HG03460 (cell line): Measurements from ENCODE around the gene OCEL1.
A peak's percentile ranks its signal among the peaks of the same experiment; 100 is the strongest.
"Not testable (repeated sequence)": the region's sequence is repeated elsewhere in the genome, so short reads cannot be mapped to it uniquely, and the experiment has no call there.

Source experiments
- ATAC-seq: cut with Tn5 transposase; IDR thresholded peaks from one replicate; pipeline ENCODE4 v1.9.1; 2021; ENCODE audit not compliant: unreplicated experiment

OCEL1 gene, protein sequence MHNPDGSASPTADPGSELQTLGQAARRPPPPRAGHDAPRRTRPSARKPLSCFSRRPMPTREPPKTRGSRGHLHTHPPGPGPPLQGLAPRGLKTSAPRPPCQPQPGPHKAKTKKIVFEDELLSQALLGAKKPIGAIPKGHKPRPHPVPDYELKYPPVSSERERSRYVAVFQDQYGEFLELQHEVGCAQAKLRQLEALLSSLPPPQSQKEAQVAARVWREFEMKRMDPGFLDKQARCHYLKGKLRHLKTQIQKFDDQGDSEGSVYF

DNA sequence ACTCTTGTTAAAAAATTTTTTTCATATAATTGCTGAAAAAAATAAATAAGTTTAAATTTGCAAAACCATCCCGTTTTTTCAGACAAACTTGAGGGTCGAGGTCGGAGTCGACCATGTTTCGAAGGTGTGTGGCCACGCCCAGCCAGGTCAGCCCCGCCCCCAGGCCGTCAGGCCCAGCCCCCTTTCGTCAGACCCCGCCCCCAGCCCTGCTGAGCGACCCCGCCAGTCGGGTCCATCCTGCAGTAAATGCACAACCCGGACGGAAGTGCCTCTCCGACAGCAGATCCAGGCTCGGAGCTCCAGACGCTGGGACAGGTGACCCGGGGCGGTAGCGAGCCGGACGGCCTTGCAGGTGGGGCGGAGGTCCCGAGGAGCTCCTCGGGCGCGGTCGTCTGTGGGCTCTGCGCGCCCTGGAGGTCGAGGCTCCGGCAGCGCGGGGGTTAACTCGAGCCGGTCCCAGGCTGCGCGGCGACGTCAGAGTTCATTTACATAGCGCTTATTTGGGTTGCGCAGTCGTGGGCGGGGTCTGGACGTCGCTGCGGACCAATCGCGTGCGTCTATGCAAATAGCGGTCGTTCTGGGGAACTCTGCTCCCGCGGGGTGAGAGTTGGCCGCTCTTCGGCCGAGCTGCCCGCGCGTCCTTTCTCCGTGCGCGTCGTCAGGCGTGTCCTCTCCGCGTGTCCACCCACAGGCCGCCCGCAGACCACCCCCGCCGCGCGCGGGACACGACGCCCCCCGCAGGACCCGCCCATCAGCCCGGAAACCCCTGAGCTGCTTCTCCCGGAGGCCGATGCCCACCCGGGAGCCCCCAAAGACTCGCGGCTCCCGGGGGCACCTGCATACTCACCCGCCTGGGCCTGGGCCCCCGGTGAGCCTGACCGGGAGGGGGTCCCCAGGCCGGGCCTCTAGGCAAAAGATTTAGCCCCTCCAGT, at the start of gene OCEL1:
Gene OCEL1, plus strand, starts transcription at position 225 of the 932 bp plus-strand sequence. Its CDS starts 22 bp downstream, at position 247.
- peak; percentile 87 for ATAC-seq

DNA sequence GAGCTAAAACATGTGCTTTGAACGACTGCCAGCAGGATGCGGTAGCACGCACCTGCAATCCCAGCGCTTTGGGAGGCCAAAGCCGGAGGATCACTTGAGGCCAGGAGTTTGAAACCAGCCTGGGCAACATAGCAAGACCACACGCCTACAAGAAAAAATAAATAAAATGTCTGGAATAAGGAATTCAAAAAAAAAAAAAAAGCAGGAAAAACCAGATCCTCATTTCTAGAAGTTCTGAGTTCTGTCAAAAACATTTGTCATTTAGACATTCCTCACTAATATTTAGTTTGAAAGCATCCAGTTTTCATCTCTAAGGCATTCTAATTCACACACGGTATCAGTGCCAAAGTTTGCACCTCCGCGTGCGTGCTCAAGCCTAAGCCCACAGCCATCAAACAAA, 47.7 kb upstream of the OCEL1 start:
- ATAC-seq = no peak

DNA sequence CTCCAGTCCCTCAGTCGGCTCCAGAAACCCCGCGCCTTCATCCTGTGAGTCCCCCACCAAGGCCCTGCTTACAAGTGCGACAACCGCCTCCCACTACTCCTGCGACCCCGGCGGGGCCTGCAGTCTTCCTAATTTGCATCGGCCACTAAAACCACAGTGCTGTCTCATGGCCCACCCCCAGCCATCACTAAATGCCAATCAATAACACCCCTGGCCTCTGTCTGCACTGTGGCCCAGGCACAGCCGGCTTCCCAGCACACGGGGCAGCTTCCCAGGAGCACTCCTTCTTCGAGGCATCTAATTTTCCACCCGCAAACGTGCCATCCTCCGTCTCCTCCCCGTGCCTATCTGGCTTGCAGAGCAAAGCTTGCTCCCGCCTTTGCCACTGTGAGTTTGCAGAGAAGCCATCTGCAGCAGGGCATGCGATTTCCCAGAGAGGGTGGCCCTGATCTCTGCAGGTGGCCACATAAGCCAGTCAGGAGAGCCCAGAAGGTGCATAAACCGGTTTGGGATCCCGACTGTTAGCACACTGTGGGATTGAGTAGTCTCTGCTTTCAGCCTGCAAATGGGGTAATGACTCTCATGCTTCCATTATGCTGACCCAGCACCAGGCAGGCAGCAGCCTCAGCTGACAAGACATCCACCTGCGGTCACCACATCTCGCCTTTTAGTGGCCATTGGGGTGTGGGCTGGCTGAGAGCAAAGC, 44.9 kb upstream of the OCEL1 start:
- no peak for ATAC-seq

DNA sequence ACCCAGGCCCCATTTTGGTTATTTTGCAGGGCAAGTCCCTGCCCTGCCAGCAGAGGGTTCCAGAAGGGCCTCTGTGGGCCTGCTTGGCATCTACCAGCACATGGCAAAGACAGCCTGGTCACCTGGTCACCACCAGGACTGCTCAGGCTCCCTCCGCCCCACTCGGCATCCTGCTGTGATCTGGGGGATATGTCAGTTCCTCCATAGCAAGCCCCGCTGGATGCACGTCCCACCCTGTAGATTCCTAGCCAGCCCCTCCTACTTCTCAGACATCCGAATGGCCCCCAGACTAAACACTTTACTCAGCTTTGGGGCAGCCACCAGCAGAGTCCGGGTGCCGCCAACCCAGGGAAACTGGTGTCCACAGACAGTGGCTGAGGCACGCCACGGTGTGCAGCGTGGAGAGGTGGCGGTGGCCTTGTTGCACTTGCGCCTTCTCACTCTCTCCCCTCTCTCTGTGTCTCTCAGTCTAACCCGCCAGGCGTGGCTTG, 42.7 kb upstream of the OCEL1 start:
- no peak for ATAC-seq

DNA sequence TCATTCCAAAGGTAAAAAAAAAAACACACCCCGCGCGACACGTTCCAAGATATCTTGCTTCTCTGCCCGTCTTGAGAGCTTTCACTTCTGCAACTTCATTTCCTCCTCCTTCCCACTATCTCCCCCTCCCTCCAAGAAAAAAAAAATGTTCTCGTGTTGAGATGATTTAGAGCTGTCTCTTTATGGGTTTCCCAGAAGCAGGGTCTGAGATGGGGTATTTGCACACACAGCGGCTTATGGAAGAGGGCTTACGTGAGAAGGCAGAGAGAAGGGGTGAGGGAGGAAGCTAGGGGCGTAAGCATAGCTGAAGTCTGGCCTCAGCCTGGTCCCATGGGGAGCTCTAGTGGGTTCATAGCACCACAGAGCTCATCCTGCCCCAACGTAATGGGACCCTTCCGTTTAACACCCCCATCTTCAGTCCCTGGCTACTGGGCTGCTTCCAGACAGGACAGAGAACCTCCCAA, 42.1 kb upstream of the OCEL1 start:
- ATAC-seq = peak; percentile 57

DNA sequence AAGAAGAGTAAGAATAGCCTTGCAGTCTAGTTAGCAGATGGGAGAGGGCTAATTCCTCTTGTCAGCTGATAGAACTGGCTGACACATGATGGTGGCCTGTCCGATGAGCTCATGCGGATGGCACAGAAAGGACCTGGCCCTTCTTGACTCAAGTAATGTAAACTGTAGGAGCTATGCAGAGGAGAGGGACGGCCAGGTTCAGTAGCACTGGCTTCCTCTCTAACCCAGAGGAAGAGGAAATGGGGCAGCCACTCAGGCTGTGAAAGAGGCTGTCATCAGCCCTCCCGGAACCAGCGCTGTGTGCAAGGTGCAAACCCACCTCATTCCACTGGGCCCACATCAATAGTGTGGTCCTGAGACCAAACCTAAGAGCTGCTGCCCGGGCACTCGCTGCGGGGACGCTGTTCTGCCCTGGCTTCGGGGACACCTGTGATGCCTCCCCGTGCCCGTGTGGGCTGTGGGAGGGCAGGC, 41.6 kb upstream of the OCEL1 start:
- ATAC-seq = peak; percentile 37

DNA sequence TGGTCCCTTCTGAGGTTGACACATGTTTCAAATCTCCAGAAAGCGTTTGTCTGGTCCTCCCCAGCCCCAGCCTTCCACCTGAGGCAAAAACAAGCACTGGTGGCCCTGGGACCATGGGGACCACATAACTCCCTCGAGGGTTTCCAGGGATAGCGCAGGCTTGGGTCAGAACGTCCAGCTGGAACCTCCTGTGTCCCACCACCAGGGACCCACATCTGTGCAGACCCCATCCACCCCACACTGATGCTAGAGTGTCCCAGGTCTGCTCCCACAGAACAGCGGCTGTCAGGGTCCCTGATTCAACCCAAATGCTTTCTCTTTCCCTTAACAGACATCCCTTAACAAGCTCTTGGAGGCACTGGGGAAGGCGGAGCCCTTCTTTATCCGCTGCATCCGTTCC, 40.4 kb upstream of the OCEL1 start:
- no peak for ATAC-seq

DNA sequence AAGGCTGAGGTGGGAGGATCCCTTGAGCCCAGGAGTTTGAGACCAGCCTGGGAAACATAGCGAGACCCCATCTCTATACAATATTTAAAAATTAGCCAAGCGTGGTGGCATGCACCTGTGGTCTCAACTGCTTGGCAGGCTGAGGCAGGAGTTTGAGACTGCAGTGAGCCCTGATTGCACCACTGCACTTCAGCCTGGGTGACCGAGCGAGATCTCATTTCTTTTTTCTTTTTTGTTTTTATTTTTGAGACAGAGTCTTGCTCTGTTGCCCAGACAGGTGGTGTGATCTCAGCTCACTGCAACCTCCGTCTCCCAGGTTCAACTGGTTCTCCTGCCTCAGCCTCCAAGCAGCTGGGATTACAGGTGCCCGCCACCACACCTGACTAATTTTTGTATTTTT, 34.3 kb upstream of the OCEL1 start:
- not testable (repeated sequence) for ATAC-seq

DNA sequence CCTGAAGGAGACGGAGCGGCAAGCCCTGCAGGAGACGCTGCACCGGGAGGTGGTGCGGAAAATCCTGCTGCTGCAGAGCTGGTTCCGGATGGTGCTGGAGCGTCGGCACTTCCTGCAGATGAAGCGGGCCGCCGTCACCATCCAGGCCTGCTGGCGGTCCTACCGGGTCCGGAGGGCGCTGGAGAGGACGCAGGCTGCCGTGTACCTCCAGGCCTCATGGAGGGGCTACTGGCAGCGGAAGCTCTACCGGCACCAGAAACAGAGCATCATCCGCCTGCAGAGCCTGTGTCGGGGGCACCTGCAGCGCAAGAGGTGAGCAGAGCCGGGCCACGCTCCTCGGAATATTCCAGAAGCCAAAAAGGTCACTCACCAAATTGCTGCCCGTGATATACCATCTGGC, 33.3 kb upstream of the OCEL1 start:
- ATAC-seq = no peak

DNA sequence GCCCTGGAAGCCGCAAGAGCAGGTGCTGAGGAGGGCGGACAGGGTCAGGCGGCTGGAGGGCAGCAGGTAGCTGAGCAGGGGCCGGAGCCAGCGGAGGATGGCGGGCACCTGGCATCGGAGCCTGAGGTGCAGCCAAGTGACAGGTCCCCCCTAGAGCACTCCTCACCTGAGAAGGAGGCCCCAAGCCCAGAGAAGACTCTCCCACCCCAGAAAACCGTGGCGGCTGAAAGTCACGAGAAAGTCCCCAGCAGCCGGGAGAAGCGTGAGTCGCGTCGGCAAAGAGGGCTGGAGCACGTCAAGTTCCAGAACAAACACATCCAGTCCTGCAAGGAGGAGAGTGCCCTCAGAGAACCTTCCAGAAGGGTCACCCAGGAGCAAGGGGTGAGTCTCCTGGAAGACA, 31.4 kb upstream of the OCEL1 start:
- ATAC-seq = no peak

DNA sequence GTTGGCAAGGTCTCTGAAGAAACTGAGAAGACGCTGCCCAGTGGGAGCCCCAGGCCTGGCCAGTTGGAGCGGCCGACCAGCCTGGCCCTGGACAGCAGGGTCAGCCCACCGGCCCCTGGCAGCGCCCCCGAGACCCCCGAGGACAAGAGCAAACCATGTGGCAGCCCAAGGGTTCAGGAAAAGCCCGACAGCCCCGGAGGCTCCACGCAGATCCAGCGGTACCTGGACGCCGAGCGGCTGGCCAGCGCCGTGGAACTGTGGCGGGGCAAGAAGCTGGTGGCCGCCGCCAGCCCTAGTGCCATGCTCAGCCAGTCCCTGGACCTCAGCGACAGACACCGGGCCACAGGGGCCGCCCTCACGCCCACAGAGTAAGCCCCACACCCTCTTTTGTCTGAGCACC, 30.9 kb upstream of the OCEL1 start:
- ATAC-seq = no peak

DNA sequence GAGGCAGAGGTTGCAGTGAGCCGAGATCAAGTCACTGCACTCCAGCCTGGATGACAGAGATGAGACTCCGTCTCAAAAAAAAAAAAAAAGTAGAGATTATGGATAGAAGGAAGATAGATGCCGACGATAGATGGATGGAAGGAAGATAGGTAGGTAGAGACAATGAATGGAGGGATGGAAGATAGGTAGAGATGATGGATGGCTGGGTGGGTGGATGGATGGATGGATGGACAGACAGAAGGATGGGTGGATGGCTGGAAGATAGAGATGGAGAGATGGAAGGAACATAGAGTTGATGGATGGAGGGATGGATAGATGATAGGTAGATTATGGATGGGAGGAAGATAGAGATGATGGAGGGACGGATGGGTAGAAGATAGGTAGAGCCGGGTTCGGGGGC, 29.4 kb upstream of the OCEL1 start:
- no peak for ATAC-seq

DNA sequence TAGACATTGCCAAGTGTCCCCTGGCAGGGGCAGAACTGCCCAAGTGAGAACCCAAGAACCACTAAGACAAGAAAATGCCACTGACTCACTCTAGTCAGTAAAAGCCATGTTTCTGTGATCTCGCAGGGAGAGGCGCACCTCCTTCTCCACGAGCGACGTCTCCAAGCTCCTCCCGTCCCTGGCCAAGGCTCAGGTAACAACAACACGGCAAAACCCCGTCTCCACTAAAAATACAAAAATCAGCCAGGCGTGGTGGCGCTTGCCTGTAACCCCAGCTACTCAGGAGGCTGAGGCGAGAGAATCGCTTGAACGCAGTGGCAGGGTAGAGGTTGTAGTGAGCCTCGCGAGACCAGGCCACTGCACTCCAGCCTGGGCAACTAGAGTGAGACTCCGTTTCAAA, 28.4 kb upstream of the OCEL1 start:
- ATAC-seq = no peak

DNA sequence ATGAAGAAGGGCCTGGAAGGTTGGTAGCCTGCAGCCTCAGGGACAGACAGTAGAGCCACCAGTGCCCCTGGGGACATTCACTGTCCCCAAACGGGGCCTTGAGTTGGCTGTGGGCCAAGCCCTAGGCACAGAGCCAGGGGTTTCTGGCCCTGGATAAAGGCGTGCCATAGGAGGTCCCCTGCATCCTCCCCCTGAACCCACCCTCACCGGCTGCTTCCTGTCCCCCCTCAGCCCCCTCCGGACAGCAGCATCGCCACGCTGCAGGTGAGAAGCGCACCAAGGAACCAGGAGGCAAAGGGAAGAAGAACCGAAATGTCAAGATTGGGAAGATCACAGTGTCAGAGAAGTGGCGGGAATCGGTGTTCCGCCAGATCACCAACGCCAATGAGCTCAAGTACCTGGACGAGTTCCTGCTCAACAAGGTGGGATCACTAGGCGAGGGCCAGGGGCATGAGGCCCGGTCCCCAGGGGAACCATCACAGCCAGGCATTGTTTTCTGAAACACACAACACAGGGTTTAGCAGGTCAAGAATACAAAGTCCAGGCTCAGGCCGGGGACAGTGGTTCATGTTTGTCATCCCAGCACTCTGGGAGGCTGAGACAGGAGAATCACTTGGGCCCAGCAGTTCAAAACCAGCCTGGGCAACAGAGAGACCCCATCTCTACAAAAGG, 25.5 kb upstream of the OCEL1 start:
- ATAC-seq = no peak

DNA sequence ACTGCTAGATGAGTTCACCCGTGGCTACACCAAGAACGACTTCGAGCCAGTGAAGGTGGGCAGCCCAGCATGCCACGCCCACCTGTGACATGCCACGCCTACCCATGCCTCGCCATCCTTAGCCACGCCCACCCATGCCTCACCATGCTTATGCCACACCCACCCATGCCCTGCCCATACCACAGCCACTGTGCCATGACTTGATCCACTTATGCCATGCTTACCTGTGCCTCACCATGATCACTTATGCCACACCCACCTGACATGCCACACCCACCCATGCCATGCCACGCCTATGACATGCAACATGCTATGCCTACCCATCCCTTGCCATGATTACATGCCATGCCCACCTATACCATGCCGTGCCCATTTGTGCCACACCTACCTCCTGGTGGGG, 23.8 kb upstream of the OCEL1 start:
- no peak for ATAC-seq

DNA sequence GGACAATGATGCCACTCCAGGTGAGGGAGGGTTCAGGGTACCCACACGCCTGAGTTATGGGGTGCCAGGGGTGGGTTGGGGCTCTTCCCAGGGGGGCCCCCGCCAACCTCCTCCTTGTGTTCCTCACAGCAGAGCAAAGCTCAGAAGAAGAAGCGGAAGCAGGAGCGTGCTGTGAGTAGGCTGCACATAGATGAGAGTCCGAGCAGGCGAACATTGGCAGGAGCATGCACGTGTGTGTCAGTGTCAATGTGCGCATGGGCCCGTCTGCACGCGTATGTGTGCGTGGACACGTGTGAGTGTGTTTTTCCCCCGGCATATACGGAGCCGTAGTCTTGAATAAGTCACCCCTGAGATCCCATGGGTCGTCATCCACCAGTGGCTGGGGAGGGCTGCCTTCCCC, 23.3 kb upstream of the OCEL1 start:
- ATAC-seq = no peak

DNA sequence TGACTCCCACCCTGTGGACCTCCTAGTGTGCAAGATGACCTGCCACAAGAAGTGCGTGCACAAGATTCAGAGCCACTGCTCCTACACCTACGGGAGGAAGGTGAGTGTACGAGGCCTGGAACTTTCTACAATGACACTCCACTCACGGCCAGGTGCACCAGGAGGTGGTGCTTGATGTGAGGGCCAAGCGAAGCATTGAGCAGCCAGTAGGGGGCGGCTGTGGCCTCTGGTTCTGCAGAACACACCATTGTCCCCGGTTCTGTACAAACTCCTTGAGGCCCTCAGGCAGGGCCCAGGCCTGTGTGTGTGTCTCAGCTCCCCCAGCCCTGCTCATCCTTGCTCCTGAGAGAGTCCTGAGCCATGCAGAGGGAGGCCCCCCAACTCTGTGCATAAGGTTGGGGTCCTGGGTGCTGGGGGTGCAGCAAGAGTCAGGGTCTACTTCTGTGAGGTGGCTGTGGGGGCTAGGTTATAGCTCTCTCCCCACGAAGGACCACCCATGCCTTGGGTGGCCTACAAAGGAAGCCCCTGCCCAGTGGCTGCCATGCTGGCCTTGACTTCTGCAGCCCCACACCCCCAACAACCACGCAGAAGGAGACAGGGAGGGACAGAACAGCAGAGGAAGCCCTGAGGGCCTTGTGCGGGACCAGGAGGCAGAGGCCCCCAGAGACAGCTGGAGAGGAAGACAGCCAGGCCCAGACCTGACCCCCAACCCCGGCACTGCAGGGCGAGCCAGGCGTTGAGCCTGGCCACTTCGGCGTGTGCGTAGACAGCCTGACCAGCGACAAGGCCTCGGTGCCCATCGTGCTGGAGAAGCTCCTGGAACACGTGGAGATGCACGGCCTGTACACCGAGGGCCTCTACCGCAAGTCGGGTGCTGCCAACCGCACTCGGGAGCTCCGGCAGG, 20.5 kb upstream of the OCEL1 start:
- no peak for ATAC-seq

DNA sequence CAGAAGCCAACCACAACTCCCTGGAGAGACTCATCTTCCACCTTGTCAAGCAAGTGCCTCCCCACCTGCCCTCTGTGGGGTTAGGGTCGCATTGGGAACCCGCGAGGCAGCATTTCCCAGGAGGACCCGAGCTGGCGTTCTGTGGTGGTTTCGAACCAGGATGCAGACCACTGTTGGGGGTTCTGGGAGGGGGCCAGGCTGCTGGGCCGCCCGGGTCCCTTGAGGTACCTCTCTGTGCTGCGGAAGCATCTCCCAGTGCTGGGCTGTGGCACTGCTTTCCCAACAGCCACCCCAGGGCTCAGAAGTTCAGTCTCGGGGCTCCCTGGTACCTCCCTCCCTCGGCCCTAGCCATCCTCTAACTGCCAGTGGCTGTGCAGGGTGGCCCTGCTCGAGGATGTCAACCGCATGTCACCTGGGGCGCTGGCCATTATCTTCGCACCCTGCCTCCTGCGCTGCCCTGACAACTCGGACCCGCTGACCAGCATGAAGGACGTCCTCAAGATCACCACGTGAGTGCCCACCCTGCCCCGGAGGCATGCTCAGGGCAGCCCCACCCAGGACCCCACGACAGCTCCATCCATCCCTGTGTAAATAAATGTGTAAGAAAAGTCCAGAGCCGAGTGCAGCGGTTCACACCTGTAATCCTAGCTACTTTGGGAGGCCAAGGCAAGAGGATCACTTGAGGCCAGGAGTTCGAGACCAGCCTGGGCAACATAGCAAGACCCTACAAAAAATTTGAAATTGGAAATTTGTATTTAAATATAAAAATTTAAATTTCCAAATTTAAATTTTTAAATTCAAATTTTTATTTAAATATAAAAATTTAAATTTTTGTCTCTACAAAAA, 19.1 kb upstream of the OCEL1 start:
- no peak for ATAC-seq
